ENCODE measurements around the gene TMED4.
A peak's percentile ranks its signal among the peaks of the same experiment; 100 is the strongest.

Gene TMED4

DNA sequence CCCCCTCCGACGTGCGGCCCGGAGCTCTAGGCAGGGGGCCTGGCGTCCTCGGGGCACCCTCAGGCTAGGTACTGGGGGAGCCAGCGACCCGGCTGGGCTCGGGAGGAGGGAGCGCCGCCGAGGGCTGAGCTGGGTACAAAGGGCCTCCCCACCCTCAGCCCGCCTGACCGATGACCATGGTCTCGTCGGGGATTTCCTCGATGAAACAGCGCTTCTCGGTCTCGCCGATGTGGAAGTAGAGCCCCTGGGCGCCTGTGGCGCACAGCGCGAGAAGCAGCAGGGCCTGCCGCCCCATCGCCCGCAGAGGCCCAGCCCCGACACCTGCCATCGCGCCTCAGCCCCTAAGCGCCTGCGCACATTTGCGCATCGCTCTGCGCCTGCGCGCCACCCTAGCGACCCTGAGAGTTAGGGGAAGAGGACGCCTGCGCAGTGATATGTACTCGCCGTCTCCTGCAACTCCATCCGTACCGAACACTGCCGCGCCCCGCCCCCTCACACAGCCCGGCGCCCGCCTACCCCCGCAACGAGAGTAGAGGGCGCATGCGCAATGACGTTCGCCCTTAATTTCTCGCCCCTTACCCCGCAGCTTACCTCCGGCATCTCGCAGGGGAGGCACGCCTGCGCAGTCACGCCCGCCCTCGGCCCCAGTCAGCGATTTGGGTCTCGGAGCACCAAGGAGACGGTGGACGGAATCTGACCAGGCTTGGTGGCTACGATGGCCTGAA lies at the start of gene TMED4:
Gene TMED4, minus strand, starts transcription at position 353 of the 725 bp plus-strand sequence. Its CDS starts 25 bp downstream, at position 328.
- peak; percentile 98 for DNase-seq

DNA sequence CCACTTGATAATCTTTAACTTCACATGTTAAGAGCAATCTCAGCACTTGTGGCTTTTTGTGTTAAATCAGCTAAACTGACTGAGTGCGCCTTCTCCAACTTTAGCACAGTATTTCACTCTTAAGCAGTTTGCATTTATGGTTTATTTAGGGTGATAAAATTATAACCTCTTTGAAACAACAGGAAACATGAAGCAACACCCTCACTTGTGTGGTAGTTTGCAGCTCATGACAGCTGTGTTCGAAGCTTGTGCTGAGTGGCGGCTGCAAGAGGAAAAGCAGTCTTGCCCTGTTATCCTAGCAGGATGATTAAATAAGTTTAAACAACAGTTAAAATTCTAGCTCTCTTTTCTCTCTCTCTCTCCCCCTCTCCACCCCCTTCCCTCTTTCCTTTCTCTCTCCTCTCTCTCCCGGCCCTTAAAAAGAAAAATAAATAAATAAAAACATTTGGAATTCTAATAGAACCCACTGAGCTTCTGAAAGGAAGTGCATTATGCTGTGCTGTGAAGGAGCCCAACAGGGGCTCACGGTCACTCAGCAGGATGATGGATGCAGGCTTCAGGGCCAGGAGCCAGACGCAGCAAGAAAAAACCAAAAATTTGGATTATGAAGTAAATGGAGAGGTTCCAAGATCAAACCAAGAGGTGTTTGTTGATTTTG lies 49.6 kb upstream of the TMED4 start:
- DNase-seq: no peak

DNA sequence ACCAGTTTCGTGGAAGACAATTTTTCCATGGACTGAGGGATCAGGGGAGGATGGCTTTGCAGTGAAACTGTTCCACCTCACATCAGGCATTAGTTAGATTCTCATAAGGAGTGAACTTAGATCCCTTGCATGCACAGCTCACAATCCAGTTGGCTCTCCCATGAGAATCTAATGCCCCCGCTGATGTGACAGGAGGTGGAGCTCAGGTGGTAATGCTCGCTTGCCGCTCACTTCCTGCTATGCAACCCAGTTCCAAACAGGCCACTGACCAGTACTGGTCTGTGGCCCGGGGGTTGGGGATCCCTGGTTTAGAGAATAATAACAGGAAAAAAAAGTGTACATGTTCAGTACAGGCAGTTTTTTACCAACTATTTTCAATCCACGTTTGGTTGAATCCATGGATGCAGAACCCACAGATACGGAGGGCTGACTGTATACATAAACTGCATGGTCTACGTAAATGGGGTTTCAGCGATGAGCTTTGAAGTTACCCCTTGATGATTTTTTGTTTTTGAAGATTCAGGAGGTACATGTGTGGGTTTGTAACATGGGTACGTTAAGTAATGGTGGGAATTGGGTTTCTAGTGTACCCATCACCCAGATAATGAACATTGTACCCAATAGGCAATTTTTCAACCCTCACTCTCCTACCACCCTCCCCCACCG lies 48.9 kb upstream of the TMED4 start:
- no peak for DNase-seq

DNA sequence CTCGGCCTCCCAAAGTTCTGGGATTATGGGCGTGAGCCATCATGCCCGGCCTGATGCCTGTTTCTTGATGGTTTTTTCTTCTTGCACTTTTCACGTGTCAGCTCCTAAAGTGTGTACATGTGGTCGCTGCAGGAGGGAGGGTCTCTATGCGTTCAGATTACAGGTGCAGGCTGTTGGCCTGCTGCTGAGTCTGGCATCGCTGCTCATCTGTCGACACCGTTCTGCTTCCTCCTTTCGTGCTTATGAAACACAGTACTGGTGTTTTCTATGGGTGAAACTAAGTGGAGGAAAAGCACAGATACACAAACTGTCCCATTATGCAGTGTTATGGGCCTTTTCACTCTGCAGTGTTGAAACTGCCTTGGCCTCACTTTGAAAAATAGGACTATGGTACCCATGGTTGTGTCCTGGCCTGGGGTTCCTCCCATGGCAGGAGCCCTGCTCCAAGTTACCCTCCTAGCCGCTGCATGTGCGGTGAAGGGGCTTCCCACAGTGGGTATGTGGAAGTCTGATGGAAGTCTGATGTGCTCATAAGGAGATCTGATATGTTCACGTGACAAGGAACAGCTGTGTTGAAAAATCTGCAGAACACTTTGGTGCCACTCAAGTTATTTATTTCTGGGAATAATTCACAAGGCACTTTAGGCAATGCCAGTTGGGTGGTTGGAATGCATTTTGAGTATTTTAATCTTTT lies 47.9 kb upstream of the TMED4 start:
- DNase-seq: no peak

DNA sequence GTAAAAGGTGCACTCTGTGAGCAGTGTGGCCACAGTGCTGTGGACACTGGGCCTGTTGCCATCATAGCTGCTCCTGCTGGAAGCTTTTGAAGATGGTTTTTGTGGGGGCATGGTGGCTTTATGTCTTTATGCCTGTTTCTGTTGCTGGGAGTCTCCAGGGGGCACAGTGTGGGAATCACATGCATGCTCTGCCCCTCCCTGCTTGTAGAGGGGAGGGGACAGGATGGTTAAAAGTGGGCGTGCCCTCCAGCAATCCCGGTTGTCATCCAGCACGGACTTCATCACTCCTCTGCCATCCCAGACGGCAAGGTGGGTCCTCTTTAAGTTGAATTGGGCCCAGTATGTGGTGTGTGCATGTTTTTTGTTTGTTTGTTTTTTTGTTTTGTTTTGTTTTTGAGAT lies 44.6 kb upstream of the TMED4 start:
- no peak for DNase-seq

DNA sequence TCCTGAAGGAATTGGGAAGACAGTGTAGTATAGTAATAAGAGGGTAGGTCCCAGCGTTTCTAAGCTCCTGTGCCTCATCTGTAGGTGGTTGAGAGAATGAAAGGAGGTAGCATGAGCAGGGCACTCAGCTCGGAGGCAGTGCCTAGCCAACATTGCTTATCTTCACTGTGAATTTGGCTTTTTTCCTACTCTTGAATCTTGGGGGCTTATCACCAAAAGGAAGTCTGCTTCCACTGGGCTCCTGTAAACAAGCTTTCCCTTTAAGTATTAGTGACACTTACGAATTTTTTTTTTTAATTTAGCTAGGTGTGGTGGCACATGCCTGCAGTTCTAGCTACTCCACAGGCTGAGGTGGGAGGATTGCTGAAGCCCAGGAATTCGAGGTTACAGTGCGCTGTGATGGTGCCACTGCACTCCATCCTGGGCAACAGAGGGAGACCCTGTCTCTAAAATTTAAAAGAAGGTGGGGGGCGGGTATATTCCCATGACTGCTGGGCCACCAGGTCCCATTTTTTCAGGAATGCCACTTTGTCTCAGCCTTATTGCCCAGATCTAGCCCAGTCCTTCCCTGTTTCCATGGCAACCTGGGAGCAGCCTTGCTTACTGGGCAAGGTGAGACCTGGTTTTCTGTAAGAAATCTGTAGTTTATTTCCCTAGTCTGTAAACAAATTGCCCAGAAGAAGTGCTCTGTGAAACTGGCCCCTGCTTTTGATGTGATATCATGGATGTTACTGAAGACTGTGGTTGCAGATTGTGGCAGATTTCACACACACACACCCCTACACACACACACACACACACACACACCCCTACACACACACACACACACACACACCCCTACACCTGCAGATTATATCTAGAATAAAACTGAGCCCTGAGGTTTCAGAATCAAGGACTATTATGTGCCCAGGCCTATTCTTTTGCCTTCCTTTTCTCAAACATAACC lies 43.8 kb upstream of the TMED4 start:
- no peak for DNase-seq

DNA sequence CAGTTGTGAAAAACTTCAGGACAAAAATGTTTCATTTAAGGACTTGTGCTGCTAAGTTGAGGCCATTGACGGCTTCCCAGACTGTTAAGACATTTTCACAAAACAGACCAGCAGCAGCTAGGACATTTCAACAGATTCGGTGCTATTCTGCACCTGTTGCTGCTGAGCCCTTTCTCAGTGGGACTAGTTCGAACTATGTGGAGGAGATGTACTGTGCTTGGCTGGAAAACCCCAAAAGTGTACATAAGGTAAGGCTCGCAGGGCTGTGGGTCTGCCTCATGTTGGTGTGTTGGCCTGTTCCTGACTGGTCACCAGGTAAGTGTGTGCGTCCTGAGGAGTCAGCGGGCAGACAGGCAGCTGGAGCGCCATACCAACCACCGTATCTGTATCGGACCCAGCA lies 42.3 kb upstream of the TMED4 start:
- DNase-seq: no peak

DNA sequence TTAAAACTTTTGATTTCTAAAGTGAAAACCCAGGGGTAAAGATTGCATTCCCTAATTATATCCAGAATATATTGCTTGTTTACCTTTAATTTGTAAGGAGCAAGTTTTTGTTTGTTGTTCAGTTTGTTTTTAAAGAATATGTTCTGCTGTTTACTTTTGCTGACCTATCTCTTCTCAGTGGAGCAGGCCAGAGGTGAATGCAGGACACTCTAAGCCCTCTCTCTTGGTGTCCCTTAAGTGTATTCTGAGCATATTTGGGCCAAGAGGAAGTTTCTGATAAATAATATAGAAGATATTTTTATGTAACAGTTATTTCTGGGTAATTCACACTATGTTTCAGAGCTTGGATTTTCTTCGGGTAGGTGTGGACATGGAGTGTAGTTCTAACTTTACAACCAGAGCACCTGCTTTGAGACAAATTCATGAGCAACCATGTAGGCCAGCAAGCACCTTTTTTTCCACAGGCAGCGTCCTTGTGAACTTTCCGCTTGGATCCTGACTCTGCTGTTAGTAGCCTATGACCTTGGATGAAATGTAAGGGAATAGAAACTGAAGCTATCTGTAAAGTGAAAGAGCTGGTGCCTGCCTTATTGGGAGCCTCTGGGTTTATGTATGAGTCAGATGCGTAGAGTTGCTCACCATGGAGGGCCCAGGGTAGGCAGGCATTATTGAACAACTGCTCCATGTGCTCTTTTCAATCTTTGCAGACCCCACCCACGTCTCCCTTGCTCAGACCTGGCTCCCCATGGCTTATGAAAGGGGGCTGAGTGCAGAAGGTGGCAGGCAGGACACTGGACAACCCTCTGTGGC lies 40.5 kb upstream of the TMED4 start:
- peak; percentile 48 for DNase-seq

DNA sequence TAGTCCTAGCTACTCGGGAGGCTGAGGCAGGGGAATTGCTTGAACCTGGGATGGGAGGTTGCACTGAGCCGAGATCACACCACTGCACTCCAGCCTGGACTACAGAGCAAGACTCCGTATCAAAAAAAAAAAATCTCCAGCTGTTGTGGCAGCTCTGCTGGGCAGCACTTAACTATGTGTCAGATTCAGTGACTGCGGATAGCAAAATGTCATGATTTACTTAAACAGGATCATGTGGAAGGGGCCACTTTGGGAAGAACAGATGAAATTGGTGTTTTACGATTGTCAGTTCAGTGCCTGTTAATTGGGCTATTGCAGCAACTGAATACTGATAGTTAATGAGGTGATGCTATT lies 39.7 kb upstream of the TMED4 start:
- DNase-seq: no peak

DNA sequence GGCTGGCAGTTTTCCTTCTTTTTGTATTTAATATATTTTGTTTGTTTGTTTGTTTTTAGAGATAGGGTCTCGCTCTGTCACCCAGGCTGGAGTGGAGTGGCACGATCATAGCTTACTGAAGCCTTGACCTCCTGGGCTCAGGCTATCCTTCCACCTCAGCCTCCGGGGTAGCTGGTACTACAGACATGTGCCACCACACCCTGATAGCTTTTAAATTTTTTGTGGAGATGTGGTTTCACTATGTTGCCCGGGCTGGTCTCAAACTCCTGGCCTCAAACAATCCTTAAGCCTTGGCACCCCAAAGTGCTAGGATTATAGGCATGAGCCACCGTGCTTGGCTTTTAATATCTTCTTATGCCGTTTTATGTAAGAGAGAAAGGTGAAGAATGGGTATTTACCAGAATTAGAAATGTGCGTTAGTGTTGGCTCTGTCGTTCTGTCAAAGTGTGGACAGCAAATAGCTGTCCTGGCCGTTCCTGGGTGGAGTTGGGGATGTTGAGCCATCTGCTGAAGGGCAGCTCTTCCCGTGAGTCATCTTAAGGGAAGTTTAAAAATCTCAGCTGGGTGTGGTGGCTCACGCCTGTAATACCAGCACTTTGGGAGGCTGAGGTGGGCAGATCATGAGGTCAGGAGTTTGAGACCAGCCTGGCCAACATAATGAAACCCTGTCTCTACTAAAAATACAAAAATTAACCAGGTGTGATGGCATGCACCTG lies 39.2 kb upstream of the TMED4 start:
- DNase-seq: peak; percentile 78

DNA sequence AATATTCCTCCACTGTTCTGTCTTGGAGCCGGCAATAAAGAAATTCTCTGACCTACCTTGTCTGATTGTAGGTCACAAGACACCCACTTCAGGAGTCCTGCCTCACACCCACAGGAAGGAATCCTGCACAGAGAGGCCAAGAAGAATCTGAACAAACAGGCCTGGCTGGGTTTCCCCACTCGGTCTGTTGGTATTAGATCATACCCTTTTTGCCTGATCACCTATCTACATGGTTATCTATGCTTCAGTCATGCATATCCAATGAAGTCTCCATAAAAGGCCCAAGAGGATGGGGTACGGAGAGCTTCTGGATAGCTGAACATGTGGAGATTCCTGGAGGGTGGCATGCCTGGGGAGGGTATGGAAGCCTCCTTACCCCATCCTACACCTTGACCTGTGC lies 36.7 kb upstream of the TMED4 start:
- DNase-seq: no peak

DNA sequence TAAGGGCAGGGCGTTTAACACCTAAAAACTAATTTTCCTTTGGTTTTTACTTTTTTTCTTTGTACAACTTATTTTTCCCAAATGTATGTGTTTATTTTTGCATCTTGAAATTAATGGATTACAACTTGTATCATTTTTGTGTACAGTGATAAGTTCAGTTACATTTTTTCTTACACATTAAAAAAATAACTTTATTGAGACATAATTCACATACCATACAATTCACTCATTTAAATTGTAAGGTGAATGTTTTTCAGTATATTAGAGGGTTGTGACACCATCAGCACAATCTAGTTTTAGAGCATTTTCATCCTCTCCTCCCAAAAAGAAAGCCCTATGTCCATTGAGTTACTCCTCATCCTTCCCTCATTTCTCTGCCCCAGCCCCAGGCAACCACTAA lies 36.0 kb upstream of the TMED4 start:
- DNase-seq: no peak

DNA sequence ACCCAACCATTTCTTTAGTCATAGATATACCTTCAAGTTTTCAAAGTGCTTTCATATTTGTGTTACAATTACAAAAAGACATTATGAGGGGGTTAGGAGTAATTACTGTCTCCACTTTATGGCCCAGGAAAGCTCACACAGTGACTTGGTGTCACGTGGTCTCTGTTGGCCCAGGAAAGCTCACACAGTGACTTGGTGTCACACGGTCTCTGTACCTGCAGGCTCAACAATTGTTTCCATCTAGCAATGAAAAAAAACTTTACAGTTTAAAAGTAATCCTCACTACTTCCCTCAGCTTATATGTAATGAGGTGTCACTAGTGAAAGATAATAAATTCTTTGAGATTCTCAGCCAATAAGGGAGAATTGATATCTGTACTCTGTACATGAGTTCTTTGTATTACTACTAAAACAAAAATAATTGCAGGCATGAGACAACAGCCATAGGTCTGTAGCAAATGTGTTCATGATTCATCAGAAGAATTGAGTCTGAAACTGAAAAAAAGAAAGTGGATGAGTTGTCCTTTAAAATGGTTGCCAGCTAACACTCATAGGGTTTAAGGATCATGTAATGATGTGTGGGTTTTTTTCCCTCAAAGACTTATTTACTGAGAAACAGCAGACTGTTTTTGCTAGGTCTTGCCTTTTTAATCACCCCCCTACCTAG lies 35.3 kb upstream of the TMED4 start:
- DNase-seq: peak; percentile 71

DNA sequence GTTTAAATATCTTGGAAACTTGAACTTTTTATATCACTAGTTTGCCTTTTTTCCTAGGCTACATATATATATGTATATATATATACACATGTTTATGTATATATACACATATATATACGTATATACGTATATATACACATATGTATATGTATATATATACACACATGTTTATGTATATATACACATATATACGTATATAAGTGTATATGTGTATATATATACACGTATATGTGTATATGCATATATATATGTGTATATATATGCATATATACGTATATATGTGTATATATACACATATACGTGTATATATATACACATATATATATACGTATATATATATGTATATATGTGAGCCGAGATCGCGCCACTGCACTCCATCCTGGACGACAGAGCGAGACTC lies 34.5 kb upstream of the TMED4 start:
- DNase-seq: no peak

DNA sequence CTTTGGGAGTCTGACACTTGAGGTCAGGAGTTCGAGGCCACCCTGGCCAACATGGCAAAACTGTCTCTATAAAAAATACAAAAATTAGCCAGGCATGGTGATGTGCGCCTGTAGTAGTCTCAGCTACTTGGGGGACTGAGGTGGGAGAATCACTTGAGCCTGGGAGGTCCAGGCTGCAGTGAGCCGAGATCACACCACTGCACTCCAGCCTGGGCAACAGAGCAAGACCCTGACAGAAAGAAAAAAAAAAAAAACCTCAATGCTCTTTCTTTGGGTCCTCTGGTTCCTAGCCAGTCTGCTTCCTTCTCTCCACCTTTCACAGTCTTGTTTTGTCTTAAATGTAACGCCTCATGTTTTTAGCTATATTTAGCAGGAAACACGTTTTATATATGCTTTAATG lies 33.8 kb upstream of the TMED4 start:
- DNase-seq: no peak

DNA sequence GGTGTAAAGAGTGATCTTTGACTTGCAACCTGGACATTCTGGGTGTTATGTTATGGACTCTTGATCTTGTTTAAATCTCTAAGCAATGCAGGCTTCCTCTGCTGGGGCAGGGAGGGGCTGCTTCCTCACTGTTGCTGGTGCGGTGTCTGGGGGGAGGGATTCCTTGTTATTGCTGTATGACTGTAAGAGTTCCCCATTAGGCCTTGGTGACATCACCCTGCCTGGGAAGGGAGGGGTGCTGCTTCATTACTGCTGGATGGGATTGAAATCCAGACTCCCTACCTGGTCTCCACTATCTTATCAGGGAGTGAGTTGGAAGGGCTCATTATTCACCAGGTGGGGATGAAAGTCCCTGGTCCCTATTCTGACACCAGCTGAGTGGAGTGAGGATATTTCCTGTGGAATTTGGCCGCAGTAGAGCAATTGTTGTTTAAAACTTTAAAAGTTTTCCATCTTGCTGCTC lies 33.1 kb upstream of the TMED4 start:
- DNase-seq: no peak

DNA sequence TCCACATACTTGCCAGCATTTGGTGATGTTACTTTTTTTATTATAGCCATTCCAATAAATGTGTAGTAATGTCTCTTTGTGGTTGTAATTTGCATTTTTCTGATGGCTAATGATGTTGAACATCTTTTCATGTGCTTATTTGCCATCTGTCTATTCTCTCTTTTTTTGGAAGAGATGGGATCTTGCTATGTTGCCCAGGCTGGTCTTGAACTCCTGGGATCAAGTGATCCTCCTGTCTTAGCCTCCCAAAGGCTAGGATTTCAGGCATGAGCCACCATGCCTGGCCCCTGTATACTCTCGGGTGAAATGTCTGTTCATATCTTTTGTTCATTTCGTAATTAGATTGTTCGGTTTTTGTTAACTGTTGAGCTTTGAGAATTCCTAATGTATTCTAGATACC lies 27.8 kb upstream of the TMED4 start:
- DNase-seq: no peak

DNA sequence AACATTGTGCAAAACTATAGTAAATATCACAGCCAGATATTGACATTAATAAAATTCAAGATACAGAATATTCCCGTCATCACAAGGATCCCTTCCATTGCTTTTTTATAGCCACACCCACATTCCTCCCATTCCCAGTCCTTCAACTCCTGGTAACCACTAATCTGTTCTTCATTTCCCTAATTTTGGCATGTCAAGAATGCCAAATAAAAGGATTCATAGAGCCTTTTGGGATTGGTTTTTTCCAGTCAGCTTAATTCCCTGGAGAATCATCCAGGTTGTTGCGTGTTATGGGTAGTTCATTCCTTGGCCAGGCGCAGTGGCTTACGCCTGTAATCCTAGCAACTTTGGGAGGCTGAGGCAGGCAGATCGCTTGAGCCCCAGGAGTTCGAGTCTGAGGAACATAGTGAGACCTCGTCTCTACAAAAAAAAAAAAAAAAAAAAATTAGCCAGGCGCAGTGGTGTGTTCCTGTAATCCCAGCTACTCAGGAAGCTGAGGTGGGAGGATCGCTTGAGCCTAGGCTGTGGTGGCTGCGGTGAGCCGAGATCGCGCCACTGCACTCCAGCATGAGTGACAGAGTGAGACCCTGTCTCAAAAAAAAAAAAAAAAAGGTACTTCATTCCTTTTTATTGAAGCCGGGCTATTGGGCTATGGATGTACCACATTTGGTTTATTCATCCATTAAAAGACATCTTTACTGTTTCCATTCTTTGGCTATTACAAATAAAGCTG lies 27.1 kb upstream of the TMED4 start:
- DNase-seq: peak; percentile 11

Measured in HCEC 1CT (cell line).